H1 (cell line): ENCODE data around the gene SH3D19. TPM values are rescaled to one million over a fixed set of nuclear protein-coding genes. Genes with fewer than 3 reads are reported as not detected.

Experiments used
- CTCF ChIA-PET: fragments of 300-600 bp; sonication (Branson Sonifier 250); formaldehyde crosslinking; loops from one replicate; lab custom pipeline; 2021; ENCODE audit not compliant: partially characterized antibody; lab: Charles Lee
- POLR2A ChIA-PET: fragments of 300-600 bp; sonication (Branson Sonifier 250); formaldehyde crosslinking; loops from one replicate; lab custom pipeline; 2021; ENCODE audit warnings: inconsistent platforms; ENCODE audit not compliant: partially characterized antibody; lab: Charles Lee
- DNase-seq, 2 experiments: peaks; one replicate each; pipeline versions ENCODE4 v3.0.0 to v3.0.0-alpha.2; 2010 to 2022; ENCODE audit warnings: low spot score in 2 of 2, low read depth in 1 of 2, mixed read lengths in 1 of 2
- FAIRE-seq: peaks from 2 replicates; lab custom pipeline; 2011; peaks lifted over from hg19 to GRCh38; lab: Jason Lieb, UNC
- H2AFZ ChIP-seq: 2 replicates; pipeline ENCODE4 v1.8.1; 2012; ENCODE audit warnings: low read length, inconsistent platforms
- H2AK5ac ChIP-seq: 2 replicates; pipeline ENCODE4 v1.6.1; 2013; ENCODE audit warnings: low read depth, low read length
- H2BK120ac ChIP-seq: replicated peaks from 2 replicates; pipeline ENCODE3; 2013; ENCODE audit warnings: low read depth, low read length, inconsistent platforms
- H2BK12ac ChIP-seq: 2 replicates; pipeline ENCODE4 v1.6.1; 2013; ENCODE audit warnings: low read depth, low read length
- H2BK15ac ChIP-seq: 2 replicates; pipeline ENCODE4 v1.6.1; 2013; ENCODE audit warnings: low read length
- H2BK20ac ChIP-seq: 2 replicates; pipeline ENCODE4 v1.6.1; 2013; ENCODE audit warnings: low read length
- H2BK5ac ChIP-seq: 2 replicates; pipeline ENCODE4 v1.6.1; 2013; ENCODE audit warnings: low read depth, low read length
- H3K14ac ChIP-seq: 2 replicates; pipeline ENCODE4 v1.6.1; 2013; ENCODE audit warnings: inconsistent platforms; ENCODE audit not compliant: insufficient read length
- H3K18ac ChIP-seq: 2 replicates; pipeline ENCODE4 v1.6.1; 2013; ENCODE audit warnings: low read length; ENCODE audit errors: extremely low read depth
- H3K23ac ChIP-seq: 2 replicates; pipeline ENCODE4 v1.6.1; 2013; ENCODE audit warnings: inconsistent platforms; ENCODE audit not compliant: insufficient read length
- H3K23me2 ChIP-seq: 2 replicates; pipeline ENCODE4 v1.6.1; 2013; ENCODE audit warnings: low read depth, low read length
- H3K27ac ChIP-seq: 2 replicates; pipeline ENCODE4 v1.6.1; 2011; ENCODE audit warnings: low read depth, low read length, inconsistent platforms
- H3K27me3 ChIP-seq, 4 experiments: replicated peaks in 1 of 4; 1 replicate in 1 of 4; 2 replicates in 3 of 4; pipeline versions ENCODE4 v1.6.1 to v1.8.1; 2011 to 2013; ENCODE audit warnings: low read length in 3 of 4, mild to moderate bottlenecking in 3 of 4, inconsistent platforms in 2 of 4, mixed read lengths in 2 of 4, moderate library complexity in 1 of 4; ENCODE audit not compliant: control insufficient read depth in 3 of 4, insufficient read depth in 3 of 4; ENCODE audit errors: extremely low read depth in 1 of 4
- H3K36me3 ChIP-seq, 4 experiments: 2 replicates each; pipeline versions ENCODE4 v1.6.1 to v1.8.1; 2011 to 2013; ENCODE audit warnings: mild to moderate bottlenecking in 4 of 4, low read length in 3 of 4, moderate library complexity in 2 of 4, control low read depth in 1 of 4, inconsistent platforms in 1 of 4; ENCODE audit not compliant: insufficient read depth in 4 of 4, control insufficient read depth in 2 of 4
- H3K4ac ChIP-seq: replicated peaks from 2 replicates; pipeline ENCODE3; 2013; ENCODE audit warnings: low read length, low read depth, mixed read lengths, inconsistent platforms; ENCODE audit not compliant: insufficient read length
- H3K4me1 ChIP-seq, 4 experiments: replicated peaks in 1 of 4; 1 replicate in 1 of 4; 2 replicates in 3 of 4; pipeline versions ENCODE4 v1.6.1 to v1.8.1; 2011 to 2013; ENCODE audit warnings: low read length in 3 of 4, inconsistent platforms in 2 of 4, mixed read lengths in 1 of 4; ENCODE audit not compliant: insufficient read depth in 4 of 4, control insufficient read depth in 3 of 4
- H3K4me2 ChIP-seq, 2 experiments: 2 replicates each; pipeline versions ENCODE4 v1.6.1 to v1.8.1; 2011 to 2013; ENCODE audit warnings: low read depth in 2 of 2, low read length in 2 of 2, control low read depth in 1 of 2, inconsistent platforms in 1 of 2, mild to moderate bottlenecking in 1 of 2; ENCODE audit not compliant: insufficient read depth in 1 of 2
- H3K4me3 ChIP-seq, 4 experiments: fragments of 200-600, 300-600 bp in 1 of 4; sonication (generic), shearing (Covaris generic), sonication (Bioruptor Twin) in 1 of 4; 2 replicates each; pipeline versions ENCODE4 v1.5.1 to v1.8.1; 2011 to 2016; ENCODE audit warnings: low read length in 4 of 4, low read depth in 3 of 4, control low read depth in 2 of 4, inconsistent platforms in 2 of 4, mild to moderate bottlenecking in 2 of 4, mixed read lengths in 1 of 4, moderate library complexity in 1 of 4; ENCODE audit not compliant: insufficient read depth in 2 of 4; ENCODE audit errors: extremely low read depth in 1 of 4
- H3K56ac ChIP-seq: replicated peaks from 2 replicates; pipeline ENCODE3; 2013; ENCODE audit warnings: low read depth, mild to moderate bottlenecking, mixed read lengths, low read length, inconsistent platforms; ENCODE audit not compliant: insufficient read length
- H3K79me1 ChIP-seq: 2 replicates; pipeline ENCODE4 v1.6.1; 2013; ENCODE audit warnings: low read depth, low read length, control low read depth
- H3K79me2 ChIP-seq, 2 experiments: 2 replicates each; pipeline versions ENCODE4 v1.6.1 to v1.8.1; 2012 to 2013; ENCODE audit warnings: low read length in 2 of 2, mild to moderate bottlenecking in 2 of 2, inconsistent platforms in 1 of 2; ENCODE audit not compliant: insufficient read depth in 2 of 2, control insufficient read depth in 1 of 2
- H3K9ac ChIP-seq, 4 experiments: replicated peaks in 1 of 4; 1 replicate in 1 of 4; 2 replicates in 3 of 4; pipeline versions ENCODE4 v1.6.1 to v1.8.1; 2011 to 2013; ENCODE audit warnings: low read depth in 3 of 4, low read length in 3 of 4, control low read depth in 2 of 4, mild to moderate bottlenecking in 2 of 4, moderate library complexity in 2 of 4, inconsistent platforms in 1 of 4; ENCODE audit errors: extremely low read depth in 1 of 4
- H3K9me3 ChIP-seq, 2 experiments: 2 replicates each; pipeline versions ENCODE4 v1.6.1 to v1.8.1; 2012 to 2013; ENCODE audit warnings: mild to moderate bottlenecking in 2 of 2, moderate library complexity in 2 of 2, control low read depth in 1 of 2, inconsistent platforms in 1 of 2, low read depth in 1 of 2, low read length in 1 of 2, mixed read lengths in 1 of 2; ENCODE audit not compliant: insufficient read depth in 2 of 2
- H4K20me1 ChIP-seq, 2 experiments: replicated peaks in 1 of 2; 2 replicates each; pipeline versions ENCODE3 to v1.8.1; 2011 to 2013; ENCODE audit warnings: inconsistent platforms in 2 of 2, low read length in 2 of 2, mild to moderate bottlenecking in 1 of 2; ENCODE audit not compliant: insufficient read depth in 2 of 2, control insufficient read depth in 1 of 2
- H4K5ac ChIP-seq: 2 replicates; pipeline ENCODE4 v1.6.1; 2013; ENCODE audit warnings: low read length, low read depth, mixed read lengths, inconsistent platforms; ENCODE audit not compliant: insufficient read length
- H4K8ac ChIP-seq: 2 replicates; pipeline ENCODE4 v1.8.0; 2013; ENCODE audit warnings: mild to moderate bottlenecking, moderate library complexity, low read length, inconsistent platforms; ENCODE audit not compliant: insufficient read depth; ENCODE audit errors: extremely low read depth
- H4K91ac ChIP-seq: replicated peaks from 2 replicates; pipeline ENCODE3; 2013; ENCODE audit warnings: low read length, mixed read lengths, inconsistent platforms; ENCODE audit not compliant: insufficient read length
- ATF3 ChIP-seq: IDR thresholded peaks from 2 replicates; pipeline ENCODE4 v1.6.1; 2011; ENCODE audit warnings: low read depth, mild to moderate bottlenecking, low read length; ENCODE audit not compliant: insufficient read depth
- CTCF ChIP-seq, 3 experiments: IDR thresholded peaks; 1 replicate in 2 of 3; 2 replicates in 1 of 3; pipeline versions ENCODE4 v1.5.1 to v1.6.1; 2011; ENCODE audit warnings: low read length in 3 of 3, mild to moderate bottlenecking in 3 of 3, inconsistent platforms in 2 of 3, low read depth in 1 of 3, moderate library complexity in 1 of 3; ENCODE audit not compliant: insufficient read depth in 1 of 3; ENCODE audit errors: control extremely low read depth in 1 of 3
- HDAC2 ChIP-seq, 2 experiments: fragments of 300-600 bp in 1 of 2; sonication (generic) in 1 of 2; IDR thresholded peaks; 2 replicates each; pipeline ENCODE4 v1.6.1; 2011 to 2012; ENCODE audit warnings: low read depth in 2 of 2, low read length in 2 of 2, mild to moderate bottlenecking in 2 of 2, moderate library complexity in 2 of 2, borderline replicate concordance in 1 of 2, inconsistent platforms in 1 of 2
- HDAC6 ChIP-seq: IDR thresholded peaks from one replicate; pipeline ENCODE4 v1.7.1; 2012; ENCODE audit warnings: low read depth, mild to moderate bottlenecking, inconsistent platforms, low read length, moderate library complexity
- JUN ChIP-seq: IDR thresholded peaks from 2 replicates; pipeline ENCODE4 v1.6.1; 2011; ENCODE audit warnings: low read depth, mild to moderate bottlenecking, improper control_type of control experiment, low read length
- KDM5A ChIP-seq: fragments of 200-600 bp; IDR thresholded peaks from 2 replicates; pipeline ENCODE4 v1.7.1; 2012; ENCODE audit warnings: mild to moderate bottlenecking, low read length, inconsistent platforms, mixed read lengths
- MAFK ChIP-seq: IDR thresholded peaks from 2 replicates; pipeline ENCODE4 v1.6.1; 2012; ENCODE audit warnings: low read depth, mild to moderate bottlenecking, improper control_type of control experiment, low read length
- RBBP5 ChIP-seq: IDR thresholded peaks from 2 replicates; pipeline ENCODE4 v1.7.1; 2012; ENCODE audit warnings: low read depth, mild to moderate bottlenecking, inconsistent platforms, low read length, moderate library complexity, borderline replicate concordance
- SAP30 ChIP-seq: fragments of 300-600 bp; sonication (generic); IDR thresholded peaks from 2 replicates; pipeline ENCODE4 v1.7.1; 2012; ENCODE audit warnings: low read length, moderate library complexity, mild to moderate bottlenecking, inconsistent platforms; ENCODE audit not compliant: insufficient read depth, insufficient replicate concordance
- SP1 ChIP-seq: IDR thresholded peaks from 2 replicates; pipeline ENCODE4 v1.6.1; 2011; ENCODE audit warnings: low read depth, low read length
- TEAD4 ChIP-seq: IDR thresholded peaks from 2 replicates; pipeline ENCODE4 v1.6.1; 2012; ENCODE audit warnings: low read depth, low read length, inconsistent platforms, mixed read lengths
- WGBS, 2 experiments: shearing (Covaris generic) in 1 of 2; methylation state at CpG; one replicate each; pipeline versions ENCODE4 v1.1.6 to v1.1.7; 2013 to 2015; ENCODE audit warnings: low lambda C conversion rate in 2 of 2, mixed read lengths in 2 of 2, inconsistent platforms in 1 of 2, low coverage in 1 of 2, missing lambda C conversion rate in 1 of 2; ENCODE audit not compliant: insufficient replicate concordance in 2 of 2, insufficient coverage in 1 of 2, insufficient read length in 1 of 2; ENCODE audit errors: extremely low coverage in 1 of 2, missing lambda C conversion rate in 1 of 2; 5-methylcytosine and 5-hydroxymethylcytosine counted together
- polyA plus RNA-seq, 7 experiments: library from polyadenylated mRNA; depleted of rRNA in 3 of 7; stranded (reverse) in 5 of 7; unstranded in 2 of 7; fragments of >200 nt in 5 of 7; fragments of 200-250 nt in 2 of 7; gene quantifications; 1 replicate in 5 of 7; 2 replicates in 1 of 7; 4 replicates in 1 of 7; pipeline versions ENCODE4 v1.2.1 to v1.2.3, GENCODE V29; 2011 to 2013; ENCODE audit warnings: missing spikeins in 2 of 7, mixed read lengths in 2 of 7
- total RNA-seq: library from RNA; stranded (reverse); fragmentation: NEBNext Ultra II Directional; extraction: Animal tissue kit (Norgen Biotek cat#: 25700); gene quantifications from 2 replicates; pipeline ENCODE4 v1.2.1, GENCODE V29; 2021

SH3D19 gene
- total and polyA plus RNA-seq, 2 of the 8 experiments (the other 6 are each of a cell fraction or from before 2014, with no cell fraction given) = 11.7 to 51.3 TPM

GRCh38 chr4:151193414-151193813, 132.0 kb downstream of the SH3D19 start:
- no peaks in the 10 kb centered on the region for H4K20me1 ChIP-seq
- no peak overlapping the region for H3K14ac ChIP-seq
- H4K5ac ChIP-seq = no peak overlapping the region
- FAIRE-seq (no peak), DNase-seq (no peak)
- no peaks in the 10 kb centered on the region for H3K79me1 ChIP-seq
- no peak overlapping the region for H2BK20ac ChIP-seq
- ChIA-PET CTCF (interaction anchor here (1.6 kb wide), 1 partner anchor 14 kb away, joined by 4 read pairs; no protein-coding TSS in a partner anchor), POLR2A (no interaction called here)
- 94% methylated on average over 2 of the region's 2 CpGs; no CpG with 5 or more reads in 1 of the 2 experiments for WGBS, 2 experiments
- H3K4me3 ChIP-seq = no peak overlapping the region
- H3K56ac ChIP-seq = no peak overlapping the region
- no peak overlapping the region for H4K8ac ChIP-seq
- no peaks in the 10 kb centered on the region for H3K4me1 ChIP-seq
- no peaks in the 10 kb centered on the region; a peak in 1 of 8 replicates for H3K36me3 ChIP-seq
- H3K4ac ChIP-seq = no peak overlapping the region
- H3K27me3 ChIP-seq = no peaks in the 10 kb centered on the region
- no peak overlapping the region for H2AFZ ChIP-seq
- no peak overlapping the region for H2BK12ac ChIP-seq
- no peak overlapping the region for H3K27ac ChIP-seq
- H3K18ac ChIP-seq = no peak overlapping the region
- H2AK5ac ChIP-seq = no peak overlapping the region
- no peak overlapping the region for H2BK5ac ChIP-seq
- H2BK15ac ChIP-seq = no peak overlapping the region
- no peak overlapping the region for H4K91ac ChIP-seq
- H3K23me2 ChIP-seq = no peaks in the 10 kb centered on the region
- H3K23ac ChIP-seq = no peak overlapping the region
- H2BK120ac ChIP-seq = no peak overlapping the region
- peaks cover 0 to 11% of the 10 kb centered on the region in 2 experiments; a peak in 1 of 4 replicates for H3K79me2 ChIP-seq
- peaks cover 2 to 8% of the 10 kb centered on the region in 2 experiments; a peak in 1 of 4 replicates for H3K9me3 ChIP-seq
- H3K4me2 ChIP-seq = no peak overlapping the region
- no peak overlapping the region for H3K9ac ChIP-seq
- TF ChIP-seq SAP30 = no peak
- TF ChIP-seq MAFK = no peak
- no peak for TF ChIP-seq ATF3
- no peak for TF ChIP-seq JUN
- no peak for TF ChIP-seq HDAC2 (IDR thresholded peaks at IDR 0.05; ENCODE audit: borderline replicate concordance in 1 of 2, low read depth in 2 of 2, low read length in 2 of 2)
- no peak for TF ChIP-seq TEAD4
- TF ChIP-seq CTCF (IDR thresholded peaks at IDR 0.05; ENCODE audit: control extremely low read depth in 1 of 3, insufficient read depth in 1 of 3, low read depth in 1 of 3, low read length in 3 of 3) = no peak
- no peak for TF ChIP-seq SP1
- no peak for TF ChIP-seq KDM5A
- no peak for TF ChIP-seq RBBP5
- TF ChIP-seq HDAC6 = no peak
